ENCODE measurements around the gene SPAG6.

Gene SPAG6

DNA sequence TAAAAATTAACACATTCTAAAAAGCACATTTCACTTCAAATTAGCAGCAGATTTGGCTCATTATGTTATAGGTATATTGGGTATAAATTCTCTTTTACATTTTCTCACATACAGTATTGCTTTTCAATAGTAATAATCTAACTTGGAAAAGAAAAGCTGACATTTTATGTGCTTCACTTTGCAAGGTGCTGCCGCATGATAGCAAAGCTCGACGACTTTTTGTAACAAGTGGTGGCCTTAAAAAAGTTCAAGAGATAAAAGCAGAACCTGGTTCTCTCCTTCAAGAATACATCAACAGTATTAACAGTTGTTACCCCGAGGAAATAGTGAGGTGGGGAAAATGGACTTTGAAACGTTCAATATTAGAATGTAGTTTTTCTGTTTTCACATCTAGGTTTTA, 65.5 kb downstream of the SPAG6 start:
- no peaks in the 10 kb centered on the region for H4K20me1 ChIP-seq (ENCODE audit: insufficient read depth, low read length)
- TF ChIP-seq, protein P1, sequence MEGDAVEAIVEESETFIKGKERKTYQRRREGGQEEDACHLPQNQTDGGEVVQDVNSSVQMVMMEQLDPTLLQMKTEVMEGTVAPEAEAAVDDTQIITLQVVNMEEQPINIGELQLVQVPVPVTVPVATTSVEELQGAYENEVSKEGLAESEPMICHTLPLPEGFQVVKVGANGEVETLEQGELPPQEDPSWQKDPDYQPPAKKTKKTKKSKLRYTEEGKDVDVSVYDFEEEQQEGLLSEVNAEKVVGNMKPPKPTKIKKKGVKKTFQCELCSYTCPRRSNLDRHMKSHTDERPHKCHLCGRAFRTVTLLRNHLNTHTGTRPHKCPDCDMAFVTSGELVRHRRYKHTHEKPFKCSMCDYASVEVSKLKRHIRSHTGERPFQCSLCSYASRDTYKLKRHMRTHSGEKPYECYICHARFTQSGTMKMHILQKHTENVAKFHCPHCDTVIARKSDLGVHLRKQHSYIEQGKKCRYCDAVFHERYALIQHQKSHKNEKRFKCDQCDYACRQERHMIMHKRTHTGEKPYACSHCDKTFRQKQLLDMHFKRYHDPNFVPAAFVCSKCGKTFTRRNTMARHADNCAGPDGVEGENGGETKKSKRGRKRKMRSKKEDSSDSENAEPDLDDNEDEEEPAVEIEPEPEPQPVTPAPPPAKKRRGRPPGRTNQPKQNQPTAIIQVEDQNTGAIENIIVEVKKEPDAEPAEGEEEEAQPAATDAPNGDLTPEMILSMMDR (IDR thresholded peaks at IDR 0.05; ENCODE audit: borderline replicate concordance, extremely low read depth, low read length, poor library complexity, severe bottlenecking): no peak
- TF ChIP-seq EZH2 (IDR thresholded peaks at IDR 0.05; ENCODE audit: borderline replicate concordance, low read depth, low read length, severe bottlenecking): no peak
- H2AFZ ChIP-seq (ENCODE audit: low read depth, low read length): no peak overlapping the region
- H3K27ac ChIP-seq (ENCODE audit: low read length): no peak overlapping the region
- H3K36me3 ChIP-seq (ENCODE audit: insufficient read depth, low read length): no peaks in the 10 kb centered on the region
- H3K4me1 ChIP-seq (ENCODE audit: insufficient read depth, low read length): no peaks in the 10 kb centered on the region
- no peaks in the 10 kb centered on the region for H3K9me3 ChIP-seq (ENCODE audit: insufficient read depth, low read length, severe bottlenecking)
- DNase-seq (no peak), ATAC-seq (ENCODE audit: insufficient read depth, low read depth) (no peak)
- no peaks in the 10 kb centered on the region for H3K79me2 ChIP-seq (ENCODE audit: insufficient read depth, low read length)
- H3K4me2 ChIP-seq (ENCODE audit: insufficient read depth, low read length): no peak overlapping the region
- no peak overlapping the region for H3K4me3 ChIP-seq (ENCODE audit: low read depth in 1 of 2, low read length in 2 of 2)
- no peak overlapping the region for H3K9ac ChIP-seq (ENCODE audit: low read depth, low read length)
- H3K27me3 ChIP-seq (ENCODE audit: insufficient read depth, low read length, poor library complexity): no peaks in the 10 kb centered on the region

- Histone ChIP-seq H3K4me1 (ENCODE audit: insufficient read depth, low read length) (no peaks in the 10 kb centered on the region), H4K20me1 (ENCODE audit: insufficient read depth, low read length) (no peaks in the 10 kb centered on the region), H3K4me3 (ENCODE audit: low read depth in 1 of 2, low read length in 2 of 2) (no peak overlapping the region), H3K4me2 (ENCODE audit: insufficient read depth, low read length) (no peak overlapping the region), H3K79me2 (ENCODE audit: insufficient read depth, low read length) (no peaks in the 10 kb centered on the region), H3K9me3 (ENCODE audit: insufficient read depth, low read length, severe bottlenecking) (no peaks in the 10 kb centered on the region), H2AFZ (ENCODE audit: low read depth, low read length) (no peak overlapping the region), H3K27ac (ENCODE audit: low read length) (no peak overlapping the region), H3K36me3 (ENCODE audit: insufficient read depth, low read length) (no peaks in the 10 kb centered on the region), H3K27me3 (ENCODE audit: insufficient read depth, low read length, poor library complexity) (peaks cover 2% of the 10 kb centered on the region), H3K9ac (ENCODE audit: low read depth, low read length) (no peak overlapping the region)
- ATAC-seq (ENCODE audit: insufficient read depth, low read depth) (no peak), DNase-seq (no peak)
- TF ChIP-seq, protein P1 (IDR thresholded peaks at IDR 0.05; ENCODE audit: borderline replicate concordance, extremely low read depth, low read length, poor library complexity, severe bottlenecking): no peak
- TF ChIP-seq EZH2 (IDR thresholded peaks at IDR 0.05; ENCODE audit: borderline replicate concordance, low read depth, low read length, severe bottlenecking): no peak
These were observed 68.8 kb downstream of the SPAG6 start for GRCh38 chr10:22414146-22414545.

DNA sequence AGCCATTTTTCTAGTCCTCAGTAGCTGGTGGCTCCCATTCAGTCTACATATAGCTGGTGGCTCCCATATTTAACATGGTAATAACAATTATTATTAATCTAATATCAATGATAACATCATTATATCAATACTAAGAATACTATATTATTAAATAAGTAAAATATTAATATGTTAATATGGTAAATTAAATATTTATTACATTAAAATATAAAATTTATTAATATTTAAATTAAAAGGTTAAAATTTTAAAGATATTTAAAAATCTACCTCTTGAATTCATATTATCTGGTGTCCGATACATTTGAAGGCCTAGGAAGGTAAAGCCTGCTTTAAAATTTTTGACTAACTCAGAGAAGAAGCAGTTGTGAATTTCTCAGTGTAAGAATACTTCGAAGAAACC, 69.8 kb downstream of the SPAG6 start:
- Histone ChIP-seq H2AFZ (ENCODE audit: low read depth, low read length) (no peak overlapping the region), H3K27ac (ENCODE audit: low read length) (no peak overlapping the region), H3K9me3 (ENCODE audit: insufficient read depth, low read length, severe bottlenecking) (no peaks in the 10 kb centered on the region), H3K27me3 (ENCODE audit: insufficient read depth, low read length, poor library complexity) (peaks cover 5% of the 10 kb centered on the region), H3K4me2 (ENCODE audit: insufficient read depth, low read length) (no peak overlapping the region), H3K36me3 (ENCODE audit: insufficient read depth, low read length) (no peaks in the 10 kb centered on the region), H3K4me1 (ENCODE audit: insufficient read depth, low read length) (no peaks in the 10 kb centered on the region), H4K20me1 (ENCODE audit: insufficient read depth, low read length) (no peaks in the 10 kb centered on the region), H3K9ac (ENCODE audit: low read depth, low read length) (no peak overlapping the region), H3K79me2 (ENCODE audit: insufficient read depth, low read length) (no peaks in the 10 kb centered on the region), H3K4me3 (ENCODE audit: low read depth in 1 of 2, low read length in 2 of 2) (no peak overlapping the region)
- DNase-seq (no peak), ATAC-seq (ENCODE audit: insufficient read depth, low read depth) (no peak)
- TF ChIP-seq, protein P1 (IDR thresholded peaks at IDR 0.05; ENCODE audit: borderline replicate concordance, extremely low read depth, low read length, poor library complexity, severe bottlenecking): no peak
- no peak for TF ChIP-seq EZH2 (IDR thresholded peaks at IDR 0.05; ENCODE audit: borderline replicate concordance, low read depth, low read length, severe bottlenecking)

DNA sequence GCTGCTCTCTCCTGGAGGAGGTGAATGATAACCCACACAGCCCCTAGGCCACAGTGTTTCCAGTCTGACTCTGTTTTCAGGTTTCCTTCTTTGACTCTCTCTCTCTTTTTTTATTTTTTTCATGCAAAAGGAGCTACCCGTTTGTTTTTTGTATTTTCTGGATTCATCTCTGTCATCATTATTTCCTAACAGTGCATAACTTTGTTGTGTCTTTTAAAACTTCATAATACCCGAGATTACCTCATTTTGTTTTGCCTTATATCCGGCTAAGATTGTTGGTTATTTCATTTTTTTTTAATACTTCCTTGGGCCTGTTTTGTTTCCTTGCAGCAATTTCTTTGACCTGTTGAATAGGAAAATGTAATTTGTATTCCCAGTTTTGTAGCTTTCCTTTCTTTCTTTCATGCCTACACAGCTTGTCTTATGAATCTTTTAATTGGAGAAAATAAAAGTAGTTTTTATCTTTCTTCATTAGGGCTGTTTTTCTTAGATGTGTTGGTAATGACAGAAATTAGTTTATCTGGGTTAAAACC, 72.5 kb downstream of the SPAG6 start:
- H3K4me3 ChIP-seq (ENCODE audit: low read depth in 1 of 2, low read length in 2 of 2): no peak overlapping the region
- TF ChIP-seq, protein P1 (IDR thresholded peaks at IDR 0.05; ENCODE audit: borderline replicate concordance, extremely low read depth, low read length, poor library complexity, severe bottlenecking): no peak
- TF ChIP-seq EZH2 (IDR thresholded peaks at IDR 0.05; ENCODE audit: borderline replicate concordance, low read depth, low read length, severe bottlenecking): no peak
- ATAC-seq (ENCODE audit: insufficient read depth, low read depth) (no peak), DNase-seq (no peak)
- peaks cover 5% of the 10 kb centered on the region for H3K27me3 ChIP-seq (ENCODE audit: insufficient read depth, low read length, poor library complexity)
- H3K9ac ChIP-seq (ENCODE audit: low read depth, low read length): no peak overlapping the region
- no peak overlapping the region for H3K27ac ChIP-seq (ENCODE audit: low read length)
- no peaks in the 10 kb centered on the region for H3K36me3 ChIP-seq (ENCODE audit: insufficient read depth, low read length)
- no peak overlapping the region for H2AFZ ChIP-seq (ENCODE audit: low read depth, low read length)
- H3K9me3 ChIP-seq (ENCODE audit: insufficient read depth, low read length, severe bottlenecking): no peaks in the 10 kb centered on the region
- H3K79me2 ChIP-seq (ENCODE audit: insufficient read depth, low read length): no peaks in the 10 kb centered on the region
- H4K20me1 ChIP-seq (ENCODE audit: insufficient read depth, low read length): no peaks in the 10 kb centered on the region
- H3K4me2 ChIP-seq (ENCODE audit: insufficient read depth, low read length): no peak overlapping the region
- no peaks in the 10 kb centered on the region for H3K4me1 ChIP-seq (ENCODE audit: insufficient read depth, low read length)
